Heart left ventricle (tissue), 13 donors: ENCODE data around the gene TTC24.

Experiments
- CTCF ChIP-seq, 12 donors: fragments of 200-600 bp; sonication (generic) in 4 of 12; IDR thresholded peaks; one replicate each; pipeline versions ENCODE4 v1.5.0 to v1.8.0; 2018 to 2022; ENCODE audit warnings: antibody characterized with exemption in 12 of 12, mild to moderate bottlenecking in 5 of 12
- POLR2A ChIP-seq, 2 donors: fragments of 450-650 bp; IDR thresholded peaks; one replicate each; pipeline ENCODE4 v1.6.1; 2017; ENCODE audit warnings: antibody characterized with exemption in 2 of 2, mild to moderate bottlenecking in 2 of 2, moderate library complexity in 2 of 2
- donor health status: ischemic (EF 13 %, LVEDD 7.1; RV severe dilation, severe dysfunction).
- donor health status: DM: no; HTN: yes; CAD: no.
- donor health status: DM: no; HTN: no; CAD: no.
- donor health status: ischemic (EF 25% LVEDD 6.9; RV normal size, moderate dysfunction).
- donor health status: ischemic (EF 25% LVEDD 5.7; RV mildly dilated, moderate dysfunction).
- donor health status: ischemic (EF 35%, LVEDD 5.7; RV mildly dilated, moderate dysfunction).
- donor health status: nonischemic (EF 11% LVEDD 7.7; RV severe dilation, severe dysfunction).
- donor health status: DM: yes; HTN: yes; CAD: no.
- donor health status: PGD.
- donor health status: ischemic (EF 29% LVEDD 5.4; RV normal size, mild dysfunction).
- donor health status: nonischemic (EF 23%, LVEDD 6.1; RV moderate dilation, normal function).

- peak in 2 of 12 donors; percentile 2 to 4 for TF ChIP-seq CTCF (IDR thresholded peaks at IDR 0.05)
- no peak for TF ChIP-seq POLR2A (IDR thresholded peaks at IDR 0.05)
Measured at GRCh38 chr1:156619582-156619955, 40.0 kb downstream of the TTC24 start.
